Stimulated activated CD4-positive, alpha-beta T cell treated with anti-CD3 and anti-CD28 coated beads, Interleukin-2, amount 100 ng/mL, for 48 hours (primary cell): ENCODE data around the gene TMEM200C.
"Not testable (repeated sequence)": the region's sequence is repeated elsewhere in the genome, so short reads cannot be mapped to it uniquely, and the experiment has no call there.

Experiments
- DNase-seq, 2 donors: peaks; one replicate each; pipeline ENCODE4 v3.0.0-alpha.2; 2020

The TMEM200C gene

GRCh38 chr18:5891854-5892215 is 3.5 kb downstream of the TMEM200C start:
- no peak for DNase-seq

DNA sequence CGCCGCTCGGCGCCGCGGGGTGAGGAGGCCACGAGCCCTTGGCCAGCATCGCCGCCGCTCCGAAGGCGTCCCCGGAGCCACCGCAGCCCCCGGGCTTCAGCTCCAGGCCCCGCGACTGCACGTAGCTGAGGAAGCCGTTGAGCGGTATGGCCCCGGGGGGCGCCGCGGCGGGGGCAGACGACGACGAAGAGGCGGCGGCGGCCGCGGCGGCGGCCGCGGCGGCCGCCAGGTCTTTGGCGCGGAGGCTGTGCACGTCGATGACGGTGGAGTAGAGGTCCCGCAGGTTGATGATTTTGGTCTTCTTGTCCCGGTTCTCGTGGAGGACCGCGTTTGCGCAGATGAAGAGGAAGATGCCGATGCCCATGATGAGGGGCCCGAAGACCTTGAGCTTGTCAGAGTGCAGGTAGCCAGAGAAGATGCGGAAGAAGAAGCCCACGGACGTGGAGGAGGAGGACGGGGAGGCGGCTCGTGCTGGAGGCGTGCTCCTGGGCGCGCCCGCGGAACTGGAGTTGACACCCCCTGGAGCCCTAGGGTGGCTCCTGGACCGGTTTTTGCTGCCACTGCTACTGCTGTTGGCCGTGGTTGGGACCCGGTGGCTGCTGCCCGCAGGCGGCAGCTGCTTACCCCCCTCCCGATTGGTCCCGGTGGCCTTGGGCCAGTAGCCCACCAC is 4.0 kb downstream of the TMEM200C start:
- DNase-seq = no peak

- peak; percentile 13 to 45 for DNase-seq
These were observed 4.8 kb downstream of the TMEM200C start for GRCh38 chr18:5890331-5891183.

- no peak for DNase-seq
These were observed 10.0 kb downstream of the TMEM200C start for GRCh38 chr18:5885361-5885760.

GRCh38 chr18:5884375-5884774 is 10.9 kb downstream of the TMEM200C start:
- DNase-seq = no peak

DNA sequence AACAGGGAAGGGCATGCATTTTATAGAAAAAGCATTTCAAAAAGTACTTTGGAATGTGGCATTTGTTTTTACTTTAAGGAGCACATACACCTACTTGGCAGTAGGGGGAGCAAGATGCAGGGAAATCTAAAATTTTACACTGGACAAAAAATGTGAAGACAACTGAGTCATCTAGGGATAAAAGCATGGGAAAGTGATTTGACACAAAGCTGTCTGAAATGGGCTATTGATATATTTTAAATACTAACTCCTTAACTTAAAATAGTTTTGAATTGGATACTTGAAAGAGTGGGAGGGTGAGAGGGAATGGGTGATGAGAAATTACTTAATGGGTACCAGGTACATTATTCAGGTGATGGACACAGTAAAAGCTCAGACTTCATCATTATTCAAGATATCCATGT is 15.8 kb downstream of the TMEM200C start:
- no peak for DNase-seq

GRCh38 chr18:5876891-5877290 is 18.4 kb downstream of the TMEM200C start:
- DNase-seq = no peak

- no peak for DNase-seq
These were observed 21.0 kb downstream of the TMEM200C start for GRCh38 chr18:5874336-5874735.

DNA sequence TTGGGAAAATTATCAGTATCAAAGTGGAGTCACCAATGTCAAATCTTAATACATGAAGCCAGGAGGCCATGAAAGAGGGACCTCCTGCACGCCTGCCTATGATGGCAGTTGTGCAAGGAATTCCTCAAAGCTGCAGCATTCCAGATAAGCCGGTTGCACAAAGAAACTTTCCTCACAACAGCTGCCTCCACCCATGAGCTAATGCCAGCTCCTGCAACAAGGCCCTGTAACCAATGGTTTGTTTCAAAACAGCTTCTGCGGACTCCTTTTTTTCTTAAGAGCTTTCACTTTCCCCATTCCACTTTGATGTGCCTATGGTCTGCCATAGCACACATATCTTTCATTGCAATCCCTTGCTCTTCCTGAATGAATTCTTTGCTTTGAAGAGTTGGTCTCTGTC is 22.4 kb downstream of the TMEM200C start:
- no peak for DNase-seq

GRCh38 chr18:5871426-5871825 is 23.9 kb downstream of the TMEM200C start:
- DNase-seq = no peak

DNA sequence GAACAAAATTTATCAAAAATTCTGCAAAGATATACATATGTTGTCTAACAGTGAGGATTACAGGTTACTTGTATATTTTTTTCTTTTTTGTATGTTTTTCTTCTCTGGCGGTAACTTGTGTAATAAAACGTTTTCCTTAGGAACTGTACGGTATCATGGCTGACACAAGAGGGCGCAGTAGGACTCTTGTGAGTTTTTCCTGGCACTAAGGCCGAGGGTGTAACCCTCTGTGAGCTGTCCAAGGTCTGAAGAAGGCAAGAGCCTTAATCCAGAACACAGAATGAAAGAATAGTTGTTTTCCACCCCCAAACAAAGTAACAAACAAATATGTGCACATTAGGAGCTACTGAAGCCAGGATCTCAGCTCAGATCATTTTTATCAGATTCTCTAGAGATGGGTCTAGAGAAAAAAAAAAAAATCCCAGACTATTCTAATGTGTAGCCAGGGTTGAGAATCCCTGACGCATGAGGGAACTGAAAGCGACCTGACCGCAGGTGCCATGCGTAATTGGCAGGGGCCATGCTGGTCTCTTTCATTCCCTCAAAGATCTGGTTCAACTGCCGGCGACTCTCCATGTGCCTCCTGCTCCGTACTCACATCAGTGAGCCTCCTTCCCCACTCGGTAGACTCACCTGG is 27.0 kb downstream of the TMEM200C start:
- DNase-seq = peak; percentile 15 to 40

GRCh38 chr18:5865521-5865920 is 29.8 kb downstream of the TMEM200C start:
- no peak for DNase-seq

GRCh38 chr18:5862127-5862526 is 33.2 kb downstream of the TMEM200C start:
- DNase-seq = not testable (repeated sequence)

- no peak for DNase-seq
These were observed 38.1 kb downstream of the TMEM200C start for GRCh38 chr18:5857180-5857579.

GRCh38 chr18:5853253-5853652 is 42.1 kb downstream of the TMEM200C start:
- no peak for DNase-seq

DNA sequence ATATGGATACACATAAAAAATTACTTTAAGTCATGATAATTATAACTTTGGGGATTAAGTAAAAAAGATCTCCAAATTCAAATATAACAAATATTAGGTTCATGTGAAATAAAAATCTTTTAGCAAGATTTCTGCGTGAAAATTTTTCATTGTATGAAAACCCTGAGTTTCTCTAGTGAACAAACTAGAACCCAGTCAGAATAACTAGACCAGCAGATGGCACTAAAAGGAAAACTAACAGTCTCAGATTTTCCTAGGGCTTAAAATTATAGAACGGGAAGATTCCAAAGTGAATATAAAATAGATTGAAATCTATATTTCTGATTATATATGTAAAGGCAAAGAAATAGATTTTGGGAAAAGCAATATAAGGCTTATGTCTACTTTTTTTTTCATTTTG is 43.3 kb downstream of the TMEM200C start:
- DNase-seq = no peak

DNA sequence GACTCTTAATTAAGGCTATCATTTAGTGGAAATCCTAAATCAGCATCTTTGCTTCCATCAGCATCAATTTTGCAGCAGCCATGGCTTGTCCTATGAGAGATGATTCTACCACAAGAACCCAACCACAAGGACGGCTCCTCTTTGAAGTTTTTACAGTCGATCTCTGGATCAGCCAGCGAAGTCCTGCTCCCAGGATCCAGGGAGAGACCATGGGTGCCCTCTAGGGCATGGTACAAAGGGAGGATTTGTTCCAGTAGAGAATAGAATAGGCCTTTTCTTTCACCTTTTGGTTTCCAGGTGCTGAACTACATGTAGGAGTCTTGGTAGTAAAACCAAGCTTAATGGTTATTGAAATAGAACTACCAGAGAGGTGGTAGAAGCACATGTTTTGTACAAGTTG is 52.7 kb downstream of the TMEM200C start:
- no peak for DNase-seq

- no peak for DNase-seq
These were observed 53.8 kb downstream of the TMEM200C start for GRCh38 chr18:5841518-5841917.

- no peak for DNase-seq
These were observed 54.8 kb downstream of the TMEM200C start for GRCh38 chr18:5840547-5840946.

DNA sequence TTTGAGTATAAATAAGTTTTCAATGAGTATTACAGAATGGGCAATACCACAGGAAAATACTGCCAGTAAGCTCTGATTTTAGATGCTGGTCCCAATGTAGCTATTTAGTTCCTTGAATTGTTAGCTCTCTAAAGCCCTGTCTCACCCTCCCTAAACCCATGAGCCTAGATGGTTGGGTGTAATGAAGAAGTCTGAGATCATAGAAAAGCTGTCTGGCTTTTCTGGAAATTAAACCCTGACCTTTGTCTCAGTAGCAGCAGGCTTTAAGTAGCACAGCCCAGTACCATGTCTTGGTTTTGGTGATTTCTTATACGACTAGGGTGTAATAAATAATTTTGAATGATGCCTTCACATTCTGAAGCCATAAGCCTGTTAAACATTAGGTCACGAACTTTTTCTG is 55.3 kb downstream of the TMEM200C start:
- no peak for DNase-seq

- DNase-seq = no peak
These were observed 56.2 kb downstream of the TMEM200C start for GRCh38 chr18:5839102-5839501.
